Pons (tissue), 1 donor: ENCODE data around the gene TCAP.

Experiments used
- DNase-seq: peaks from one replicate; pipeline ENCODE4 v3.0.0-alpha.2; 2016; ENCODE audit warnings: low spot score

The TCAP gene, protein sequence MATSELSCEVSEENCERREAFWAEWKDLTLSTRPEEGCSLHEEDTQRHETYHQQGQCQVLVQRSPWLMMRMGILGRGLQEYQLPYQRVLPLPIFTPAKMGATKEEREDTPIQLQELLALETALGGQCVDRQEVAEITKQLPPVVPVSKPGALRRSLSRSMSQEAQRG

DNA sequence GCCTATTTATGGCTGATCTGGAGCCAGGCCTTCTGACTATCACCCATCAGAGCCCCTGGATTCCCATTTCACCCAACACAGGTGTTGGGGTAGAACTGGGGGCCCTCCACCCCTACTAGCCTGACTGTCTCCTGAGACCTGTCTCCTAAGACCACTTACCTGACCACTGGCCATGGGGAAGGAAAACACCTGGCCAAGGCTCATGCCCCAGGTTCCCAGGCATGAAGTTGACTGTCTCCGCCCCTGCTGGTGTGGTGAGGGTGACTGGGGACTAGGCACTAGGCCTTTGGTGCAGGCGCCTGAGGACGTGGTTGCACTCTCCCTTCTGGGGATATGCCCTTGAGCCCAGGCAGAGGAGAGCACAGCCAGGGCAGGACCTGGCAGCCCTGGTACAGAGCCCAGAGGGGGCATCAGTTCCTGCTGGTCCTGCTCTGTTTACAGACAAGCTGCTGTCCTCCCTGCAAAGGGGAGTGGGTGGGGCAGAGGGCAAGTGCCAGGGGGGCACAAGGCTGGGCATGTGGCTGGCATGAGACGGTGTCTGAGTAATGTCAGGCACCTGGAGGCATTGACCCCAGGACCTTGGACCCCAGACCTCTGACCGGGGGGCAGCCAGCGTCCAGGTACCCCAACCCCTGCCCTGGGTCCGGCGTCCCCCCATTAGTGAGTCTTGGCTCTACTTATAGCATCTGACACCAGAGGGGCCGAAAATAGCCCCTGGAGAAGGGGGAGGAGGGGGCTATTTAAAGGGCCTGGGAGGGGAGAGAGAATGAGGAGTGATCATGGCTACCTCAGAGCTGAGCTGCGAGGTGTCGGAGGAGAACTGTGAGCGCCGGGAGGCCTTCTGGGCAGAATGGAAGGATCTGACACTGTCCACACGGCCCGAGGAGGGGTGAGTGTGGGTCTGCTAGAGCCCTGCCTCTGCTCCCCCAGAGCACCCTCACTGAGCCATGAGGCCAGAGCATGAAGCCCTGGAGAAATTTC is at the start of gene TCAP:
Gene TCAP (plus strand): TSS at position 769 of the 981 bp plus-strand sequence. CDS start 11 bp downstream, at position 780.
- no peak for DNase-seq

DNA sequence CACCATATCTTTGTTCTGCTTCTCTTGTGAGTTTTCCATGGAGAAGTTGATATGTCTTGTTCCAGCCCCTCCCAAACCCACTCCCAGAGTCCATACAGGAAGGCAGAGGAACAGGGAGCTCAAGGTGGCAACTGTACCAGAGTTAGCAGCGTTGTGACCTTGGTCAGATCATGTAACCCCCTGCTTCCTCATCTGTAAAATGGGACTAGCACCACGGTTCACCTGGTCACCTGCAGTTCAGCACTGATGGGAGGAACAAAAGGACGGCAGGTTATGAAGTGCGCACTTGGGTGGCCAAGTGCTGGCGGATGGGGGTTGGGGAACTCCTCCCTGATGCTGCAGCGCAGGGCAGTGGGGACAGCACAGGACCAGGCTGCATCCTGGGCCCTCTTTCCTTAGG is 49.7 kb upstream of the TCAP start:
- no peak for DNase-seq

GRCh38 chr17:39617100-39617445 is 48.1 kb upstream of the TCAP start:
- DNase-seq: no peak

GRCh38 chr17:39617446-39618245 is 47.5 kb upstream of the TCAP start:
- DNase-seq: no peak

DNA sequence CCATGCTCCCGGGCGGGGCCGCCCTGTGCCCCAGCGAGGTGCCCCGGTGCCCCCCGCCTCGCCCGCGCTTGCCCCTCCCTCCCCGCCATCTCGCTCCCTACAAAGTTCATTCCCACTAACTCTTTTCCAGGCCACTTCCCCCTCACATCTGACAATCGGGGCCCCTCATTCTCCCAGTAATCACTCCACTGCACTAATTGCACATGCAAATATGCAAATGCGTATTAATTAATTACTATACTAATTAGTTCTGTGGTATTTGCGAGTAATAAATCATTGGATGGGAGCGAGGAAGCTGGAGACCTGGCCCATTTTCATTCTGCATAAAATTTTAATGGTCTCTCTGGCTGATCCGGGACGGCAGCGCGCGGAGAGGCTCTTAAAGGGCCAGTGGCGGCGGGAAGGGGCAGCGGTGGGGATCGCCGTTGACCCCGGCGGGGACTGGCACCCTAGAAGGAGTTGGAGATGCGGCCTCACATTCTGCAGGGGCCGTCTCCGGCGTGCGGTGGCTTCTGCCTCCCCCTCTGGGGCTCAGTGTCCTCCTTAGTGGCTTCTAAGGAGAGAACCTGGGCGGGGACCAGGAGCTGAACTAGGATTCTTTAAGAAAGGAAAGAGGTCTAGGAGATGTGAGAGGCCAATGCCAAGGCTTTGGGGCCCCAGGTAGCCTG is 46.8 kb upstream of the TCAP start:
- no peak for DNase-seq

DNA sequence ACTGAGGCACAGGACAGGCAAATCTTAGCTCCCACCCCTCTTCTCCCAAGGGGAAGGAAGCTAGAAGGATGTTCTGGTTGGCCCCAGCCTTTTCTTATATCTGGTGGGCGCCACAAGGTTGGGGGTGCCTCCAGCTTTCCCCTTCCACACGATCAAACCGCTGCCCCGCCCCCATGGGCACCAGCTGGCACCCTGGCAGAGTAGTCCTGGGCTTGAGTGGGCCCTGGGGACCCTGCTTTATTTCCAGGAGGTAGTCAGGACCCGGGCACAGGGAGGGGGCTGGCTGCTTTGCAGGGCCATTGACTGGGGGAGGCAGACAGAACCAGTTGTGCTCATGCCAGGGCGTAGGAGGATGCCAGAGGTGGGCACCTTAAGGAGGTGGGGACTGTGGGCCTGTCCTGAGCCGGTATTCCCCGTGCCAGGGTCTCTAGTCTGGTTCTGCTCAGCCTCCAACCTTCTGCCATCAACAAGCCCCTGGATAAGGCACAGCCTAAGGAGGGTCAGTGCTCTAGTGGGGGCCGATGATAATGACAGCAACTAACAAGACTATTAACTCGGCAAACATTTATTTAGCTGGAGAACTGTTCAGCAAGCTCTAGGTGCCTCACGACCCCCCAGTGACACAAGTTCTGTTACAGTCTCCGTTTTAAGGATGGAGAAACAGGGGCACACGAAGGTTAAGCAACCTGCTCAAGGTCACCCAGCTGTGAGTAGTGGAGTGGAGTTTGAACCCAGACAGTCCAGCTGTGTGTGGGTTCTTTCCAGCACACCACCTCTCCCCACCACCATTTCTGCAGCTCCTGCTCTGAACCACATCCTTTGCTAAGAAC is 46.0 kb upstream of the TCAP start:
- no peak for DNase-seq

DNA sequence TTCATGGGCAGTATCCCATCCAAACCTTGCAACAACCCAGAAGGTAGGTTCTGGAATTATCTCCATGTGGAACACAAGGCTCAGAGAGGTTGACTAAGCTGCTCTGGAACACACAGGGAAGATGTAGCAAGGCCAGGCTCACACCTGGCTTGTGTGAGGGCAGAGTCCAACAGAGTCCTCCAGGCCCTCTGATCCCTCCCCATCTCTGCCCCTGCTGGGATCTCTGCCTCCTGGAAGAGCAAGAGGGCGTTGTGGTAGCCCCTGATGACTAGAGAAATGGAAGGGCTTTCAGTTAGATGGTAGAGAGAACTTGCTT is 45.4 kb upstream of the TCAP start:
- no peak for DNase-seq

DNA sequence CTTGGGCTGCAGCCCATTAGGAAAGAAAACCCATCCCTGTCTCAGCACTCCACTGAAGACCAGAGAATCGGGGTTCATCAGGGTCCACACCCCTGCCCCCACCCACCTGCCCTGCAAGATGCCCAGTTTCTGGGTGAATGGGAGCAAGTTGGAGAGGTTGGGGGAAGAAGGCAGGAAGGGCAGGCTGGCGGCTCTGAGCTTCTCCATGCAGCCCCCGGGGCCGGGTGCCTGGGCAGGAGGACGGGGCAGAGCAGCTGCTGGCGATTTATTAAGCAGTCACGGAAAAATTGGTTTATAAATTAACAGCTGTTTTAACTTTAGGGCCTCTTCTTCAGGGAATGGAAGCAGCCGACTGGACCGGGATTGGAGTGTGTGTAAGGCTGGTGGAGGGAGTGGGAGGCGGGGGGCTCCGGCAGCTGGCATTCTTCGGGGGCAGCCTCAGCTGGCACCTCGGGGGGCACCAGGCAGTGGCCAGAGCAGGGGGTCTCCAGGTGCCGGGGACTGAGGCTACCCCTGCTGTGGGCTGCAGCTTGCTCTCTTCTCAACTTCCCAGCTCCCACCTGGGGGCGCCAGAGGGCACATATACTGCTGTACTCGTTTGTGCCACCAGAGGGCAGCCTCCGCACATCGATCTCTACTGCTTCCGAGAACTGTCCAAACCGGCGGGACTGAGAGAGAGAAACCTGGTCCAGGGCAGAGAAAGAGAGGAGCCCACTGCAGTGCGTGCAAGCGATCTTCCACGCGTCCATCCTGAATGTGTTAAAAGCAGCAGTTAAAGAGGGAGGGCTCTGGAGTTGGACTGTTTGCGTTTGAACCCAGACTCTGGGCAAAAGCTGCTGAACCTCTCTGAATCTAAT is 43.4 kb upstream of the TCAP start:
- peak; percentile 86 for DNase-seq

GRCh38 chr17:39622380-39623006 is 42.7 kb upstream of the TCAP start:
- no peak for DNase-seq

DNA sequence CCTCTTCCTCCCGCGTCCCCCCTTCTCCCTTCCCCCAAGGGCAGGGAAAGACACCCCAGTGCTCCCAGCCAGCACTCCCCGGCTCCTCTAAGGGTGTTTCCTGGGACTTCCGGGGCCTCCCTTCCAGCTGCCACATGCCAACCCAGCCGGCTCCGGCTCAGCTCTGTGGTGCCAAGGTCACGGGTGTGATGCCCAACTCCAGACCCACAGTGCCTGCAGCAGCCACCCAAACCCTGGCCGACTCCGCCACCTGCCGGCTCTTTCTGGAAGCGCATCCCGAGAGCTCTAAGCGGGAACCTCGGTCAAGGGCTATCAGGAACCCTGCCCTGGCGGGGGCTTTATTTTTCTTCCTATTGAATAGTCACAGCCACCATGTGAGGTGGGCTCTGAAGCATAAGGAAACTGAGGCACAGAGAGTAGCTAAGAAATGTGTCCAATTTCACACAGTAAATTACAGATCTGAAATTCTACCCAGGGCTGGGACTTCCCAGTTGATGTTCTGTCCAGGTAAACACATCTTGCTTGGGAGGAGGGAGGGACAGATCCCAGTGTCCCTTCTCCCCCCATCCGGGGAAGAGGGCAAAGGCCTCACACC is 41.7 kb upstream of the TCAP start:
- peak; percentile 73 for DNase-seq

GRCh38 chr17:39624313-39624712 is 40.8 kb upstream of the TCAP start:
- no peak for DNase-seq

- no peak for DNase-seq
Observed at GRCh38 chr17:39625198-39625785, 39.9 kb upstream of the TCAP start.

DNA sequence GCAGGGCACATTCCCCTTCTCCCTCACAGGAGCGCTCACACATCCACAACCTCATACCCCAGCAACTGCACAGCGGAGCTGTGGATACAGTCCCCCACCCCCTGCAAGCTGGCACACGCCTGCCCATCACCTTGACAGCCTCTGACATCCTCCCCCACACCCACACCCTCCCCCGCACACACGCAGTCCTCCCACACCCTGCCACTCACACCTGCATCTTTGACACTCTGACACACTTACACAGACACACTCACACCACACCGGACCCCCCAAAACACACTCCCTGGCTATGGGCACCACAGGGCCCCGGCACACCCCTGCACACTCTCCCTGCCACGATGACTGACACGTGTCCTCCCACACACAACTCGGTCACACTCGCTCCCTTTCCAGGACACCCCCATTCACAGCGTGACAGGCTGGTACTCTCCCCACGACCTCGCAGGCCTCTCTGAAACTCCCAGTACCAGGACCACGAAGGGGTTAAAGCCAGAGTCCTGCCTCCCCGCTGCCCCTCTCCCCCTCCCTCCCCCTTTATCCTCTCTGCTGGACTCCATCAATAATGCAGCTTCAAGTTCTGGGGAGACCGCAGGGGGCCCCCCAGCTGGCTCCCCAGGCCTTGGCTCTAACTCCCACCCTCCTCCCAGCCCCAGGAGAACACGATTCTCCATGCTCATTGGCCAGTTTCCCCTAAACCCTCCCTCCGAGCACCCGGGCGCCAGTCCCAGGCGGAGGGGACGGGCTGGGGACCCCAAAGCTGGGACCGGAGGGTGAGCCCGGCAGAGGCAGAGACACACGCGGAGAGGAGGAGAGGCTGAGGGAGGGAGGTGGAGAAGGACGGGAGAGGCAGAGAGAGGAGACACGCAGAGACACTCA is 38.7 kb upstream of the TCAP start, which contains the start of gene PPP1R1B:
Gene PPP1R1B (plus strand): TSS at position 782 of the 876 bp plus-strand sequence. CDS start 441 bp downstream, outside the sequence.
- no peak for DNase-seq

- no peak for DNase-seq
Observed at GRCh38 chr17:39627047-39627711, 38.0 kb upstream of the TCAP start.

GRCh38 chr17:39627712-39628516 is 37.2 kb upstream of the TCAP start:
- no peak for DNase-seq
